Testis (tissue), 2 donors: ENCODE measurements around the gene IL32.

Experiments
- POLR2A ChIP-seq: fragments of 450-650 bp; IDR thresholded peaks from one replicate; pipeline ENCODE4 v1.6.1; 2017; ENCODE audit warnings: antibody characterized with exemption, mild to moderate bottlenecking, moderate library complexity
- TF ChIP-seq, protein P1 (sequence below), 3 experiments: fragments of 450-650 bp in 2 of 3; fragments of 200-600 bp in 1 of 3; sonication (generic) in 1 of 3; IDR thresholded peaks; one replicate each; pipeline ENCODE4 v1.5.1; 2016 to 2019; ENCODE audit warnings: antibody characterized with exemption in 3 of 3, mild to moderate bottlenecking in 2 of 3, moderate library complexity in 1 of 3

DNA sequence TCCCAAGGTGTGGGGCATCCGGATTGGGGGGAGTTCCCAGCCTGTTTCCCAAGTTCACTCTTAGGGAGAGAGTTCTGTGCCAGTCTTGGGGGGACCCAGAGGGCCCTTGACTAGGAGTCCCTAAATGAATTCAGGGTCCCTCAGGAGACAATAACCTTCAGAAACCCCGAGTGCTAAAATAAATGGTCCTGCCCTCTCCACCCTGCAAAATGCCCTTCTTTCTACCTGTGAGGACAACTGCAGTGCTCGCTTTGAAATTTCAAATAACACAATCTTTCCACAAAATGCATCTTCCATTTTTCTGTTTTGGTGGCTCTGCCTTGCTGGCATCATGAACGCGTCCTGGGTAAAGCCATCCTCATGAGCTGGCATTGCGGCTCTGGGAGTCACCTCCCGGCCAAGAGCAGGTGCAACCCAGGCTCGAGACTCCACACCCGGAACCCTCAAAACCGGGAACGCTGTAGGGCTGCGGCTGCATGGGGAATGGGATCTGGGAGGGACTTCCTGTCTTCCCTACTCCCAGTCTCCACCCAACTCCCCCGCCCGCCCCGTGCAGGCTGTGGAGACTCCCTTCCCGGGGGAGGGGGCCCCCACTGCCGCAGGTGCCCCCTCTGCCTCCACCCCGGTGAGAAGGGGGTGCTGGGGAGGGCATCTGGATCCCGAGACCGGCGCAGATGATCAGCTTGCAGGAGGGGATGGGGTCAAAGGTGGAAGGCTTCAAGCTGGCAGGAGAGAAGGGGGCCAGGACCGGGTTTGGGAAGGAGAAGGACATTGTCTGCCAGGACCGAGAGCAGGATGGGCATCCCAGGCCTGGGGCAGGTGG lies 46.8 kb downstream of the IL32 start, which contains the start of gene ZNF205:
- TF ChIP-seq, protein P1, sequence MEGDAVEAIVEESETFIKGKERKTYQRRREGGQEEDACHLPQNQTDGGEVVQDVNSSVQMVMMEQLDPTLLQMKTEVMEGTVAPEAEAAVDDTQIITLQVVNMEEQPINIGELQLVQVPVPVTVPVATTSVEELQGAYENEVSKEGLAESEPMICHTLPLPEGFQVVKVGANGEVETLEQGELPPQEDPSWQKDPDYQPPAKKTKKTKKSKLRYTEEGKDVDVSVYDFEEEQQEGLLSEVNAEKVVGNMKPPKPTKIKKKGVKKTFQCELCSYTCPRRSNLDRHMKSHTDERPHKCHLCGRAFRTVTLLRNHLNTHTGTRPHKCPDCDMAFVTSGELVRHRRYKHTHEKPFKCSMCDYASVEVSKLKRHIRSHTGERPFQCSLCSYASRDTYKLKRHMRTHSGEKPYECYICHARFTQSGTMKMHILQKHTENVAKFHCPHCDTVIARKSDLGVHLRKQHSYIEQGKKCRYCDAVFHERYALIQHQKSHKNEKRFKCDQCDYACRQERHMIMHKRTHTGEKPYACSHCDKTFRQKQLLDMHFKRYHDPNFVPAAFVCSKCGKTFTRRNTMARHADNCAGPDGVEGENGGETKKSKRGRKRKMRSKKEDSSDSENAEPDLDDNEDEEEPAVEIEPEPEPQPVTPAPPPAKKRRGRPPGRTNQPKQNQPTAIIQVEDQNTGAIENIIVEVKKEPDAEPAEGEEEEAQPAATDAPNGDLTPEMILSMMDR (IDR thresholded peaks at IDR 0.05) = no peak
- no peak for TF ChIP-seq POLR2A
